ENCODE results near the gene LPCAT3.

The LPCAT3 gene

DNA sequence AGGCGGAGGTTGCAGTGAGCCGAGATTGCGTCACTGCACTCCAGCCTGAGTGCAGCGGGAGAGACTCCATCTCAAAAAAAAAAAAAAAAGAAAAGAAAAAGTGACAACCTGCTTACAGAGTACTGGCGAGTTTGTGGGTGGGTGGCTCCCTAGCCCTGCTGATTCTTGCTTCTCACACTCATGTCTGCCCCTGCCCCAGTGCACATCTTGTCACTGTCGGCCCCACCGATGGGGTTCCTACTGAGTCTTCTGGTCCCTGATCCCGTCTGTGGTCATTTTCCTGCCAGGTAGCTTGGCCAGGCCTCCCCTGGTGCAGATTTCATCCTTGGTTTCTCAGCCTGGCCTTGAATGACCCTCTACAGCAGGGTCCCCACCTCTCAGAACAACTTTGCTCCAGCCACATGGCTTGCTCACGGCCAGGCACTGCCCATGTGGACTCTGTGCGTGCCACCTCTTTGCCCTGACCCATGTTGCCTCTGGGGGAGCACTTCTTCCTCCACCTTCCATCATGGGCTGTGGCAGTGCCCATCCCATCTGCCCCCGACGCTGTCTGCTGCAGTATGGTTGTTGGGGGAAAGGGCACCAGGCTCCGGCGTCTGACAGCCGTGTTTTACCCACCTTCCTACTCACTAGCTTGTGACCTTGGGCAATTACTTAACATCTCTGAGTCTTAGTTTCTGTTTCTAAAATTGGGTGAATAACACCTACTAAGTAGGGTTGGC, 69.2 kb downstream of the LPCAT3 start:
- H3K27ac ChIP-seq: no peak overlapping the region

DNA sequence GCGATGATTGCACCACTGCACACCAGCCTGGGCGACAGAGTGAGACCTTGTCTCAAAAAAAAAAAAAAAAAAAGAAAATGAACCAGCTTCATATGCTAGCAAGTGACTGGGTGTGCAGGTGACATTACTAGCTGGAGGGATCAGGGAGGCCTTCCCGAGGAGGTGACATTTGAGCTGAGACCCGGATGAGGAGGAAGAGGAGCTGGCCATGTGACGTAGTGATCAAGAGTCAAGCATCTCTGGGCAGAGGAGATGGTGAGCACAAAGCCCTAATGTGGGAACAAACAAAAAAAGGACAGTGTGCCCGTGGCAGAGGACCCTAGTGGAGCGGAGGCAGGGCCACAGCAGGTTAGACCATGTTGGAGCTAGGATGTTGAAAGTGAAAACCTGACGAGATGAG, 70.7 kb downstream of the LPCAT3 start:
- no peak for TF ChIP-seq ZFX (IDR thresholded peaks at IDR 0.05)
- TF ChIP-seq, protein P1, sequence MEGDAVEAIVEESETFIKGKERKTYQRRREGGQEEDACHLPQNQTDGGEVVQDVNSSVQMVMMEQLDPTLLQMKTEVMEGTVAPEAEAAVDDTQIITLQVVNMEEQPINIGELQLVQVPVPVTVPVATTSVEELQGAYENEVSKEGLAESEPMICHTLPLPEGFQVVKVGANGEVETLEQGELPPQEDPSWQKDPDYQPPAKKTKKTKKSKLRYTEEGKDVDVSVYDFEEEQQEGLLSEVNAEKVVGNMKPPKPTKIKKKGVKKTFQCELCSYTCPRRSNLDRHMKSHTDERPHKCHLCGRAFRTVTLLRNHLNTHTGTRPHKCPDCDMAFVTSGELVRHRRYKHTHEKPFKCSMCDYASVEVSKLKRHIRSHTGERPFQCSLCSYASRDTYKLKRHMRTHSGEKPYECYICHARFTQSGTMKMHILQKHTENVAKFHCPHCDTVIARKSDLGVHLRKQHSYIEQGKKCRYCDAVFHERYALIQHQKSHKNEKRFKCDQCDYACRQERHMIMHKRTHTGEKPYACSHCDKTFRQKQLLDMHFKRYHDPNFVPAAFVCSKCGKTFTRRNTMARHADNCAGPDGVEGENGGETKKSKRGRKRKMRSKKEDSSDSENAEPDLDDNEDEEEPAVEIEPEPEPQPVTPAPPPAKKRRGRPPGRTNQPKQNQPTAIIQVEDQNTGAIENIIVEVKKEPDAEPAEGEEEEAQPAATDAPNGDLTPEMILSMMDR (conservative IDR thresholded peaks at IDR 0.05): no peak
- no peak overlapping the region for H3K27ac ChIP-seq

More for the DNA sequence above, 69.2 kb downstream of the LPCAT3 start:
- TF ChIP-seq ZFX (IDR thresholded peaks at IDR 0.05): no peak
- TF ChIP-seq, protein P1 (conservative IDR thresholded peaks at IDR 0.05): no peak; the same call in 1 of the 2 replicates

DNA sequence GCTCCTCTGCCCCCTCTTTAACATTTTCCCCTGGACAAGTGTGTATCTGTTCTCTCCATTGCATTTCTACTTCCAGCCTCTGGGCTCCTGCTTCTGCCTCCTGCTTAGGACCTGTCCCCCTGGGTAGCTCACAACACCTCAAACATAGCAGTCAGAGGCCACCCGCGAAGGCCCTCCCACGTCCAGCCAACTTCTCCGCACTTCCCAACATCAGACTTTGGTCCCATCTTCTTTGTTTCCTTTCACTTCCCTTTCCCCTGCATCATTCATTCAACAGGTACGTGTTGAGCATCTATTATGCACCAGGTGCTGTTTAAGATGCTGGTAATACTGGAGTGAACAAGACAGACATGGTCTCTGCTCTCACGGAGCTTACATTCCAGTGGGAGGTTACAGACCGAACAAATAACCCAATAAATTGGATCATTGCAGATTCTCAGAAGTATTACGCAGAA, 71.3 kb downstream of the LPCAT3 start:
- no peak for TF ChIP-seq ZFX (IDR thresholded peaks at IDR 0.05)
- TF ChIP-seq, protein P1 (conservative IDR thresholded peaks at IDR 0.05): no peak
- H3K27ac ChIP-seq: peak overlapping the region; percentile 96

DNA sequence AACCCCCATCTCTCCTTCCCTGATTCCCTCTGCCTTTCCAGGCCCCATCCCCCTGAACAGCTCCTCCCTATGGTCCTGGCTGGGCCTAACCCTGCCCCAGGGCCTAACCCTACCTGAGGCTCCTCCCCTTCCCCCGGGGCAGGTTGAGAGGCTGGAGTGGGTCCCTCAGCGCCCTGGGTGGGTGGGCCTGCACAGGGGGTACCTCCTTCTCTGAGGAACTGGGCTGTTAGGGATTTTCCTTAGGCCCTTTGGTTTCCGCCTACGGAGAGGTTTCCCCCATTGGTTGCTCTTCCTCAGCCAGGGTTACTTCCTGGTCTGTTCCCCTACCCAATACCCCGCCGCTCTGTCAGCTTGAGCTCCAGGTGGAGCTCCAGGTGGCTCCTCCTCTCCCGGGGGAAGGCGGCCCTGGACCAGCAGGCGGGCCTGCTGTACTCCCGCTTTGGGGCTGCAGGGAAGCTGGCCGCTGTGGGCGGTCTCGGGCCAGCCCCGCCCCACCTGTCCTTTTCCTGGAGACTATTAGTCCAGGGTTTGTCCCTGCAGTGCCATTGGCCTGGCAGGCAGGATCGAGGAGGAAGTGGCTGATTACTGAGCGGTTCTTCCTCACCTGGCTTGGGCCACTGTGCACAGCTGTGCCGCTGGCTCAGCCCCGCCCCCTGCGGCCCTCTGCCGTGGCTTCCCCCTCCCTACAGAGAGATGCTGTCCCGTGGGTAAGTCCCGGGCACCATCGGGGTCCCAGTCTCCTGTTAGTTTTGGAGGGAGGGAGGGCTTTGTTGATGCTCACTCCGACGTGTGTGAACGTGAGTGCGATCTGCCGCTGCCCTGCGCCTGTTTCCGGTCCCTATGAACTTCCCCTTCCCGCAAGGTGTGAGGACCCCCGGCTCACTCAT, 72.0 kb downstream of the LPCAT3 start:
- TF ChIP-seq ZFX (IDR thresholded peaks at IDR 0.05): no peak; the same call in 1 of the 2 replicates
- TF ChIP-seq, protein P1 (conservative IDR thresholded peaks at IDR 0.05): no peak
- peak overlapping the region; percentile 96 for H3K27ac ChIP-seq

DNA sequence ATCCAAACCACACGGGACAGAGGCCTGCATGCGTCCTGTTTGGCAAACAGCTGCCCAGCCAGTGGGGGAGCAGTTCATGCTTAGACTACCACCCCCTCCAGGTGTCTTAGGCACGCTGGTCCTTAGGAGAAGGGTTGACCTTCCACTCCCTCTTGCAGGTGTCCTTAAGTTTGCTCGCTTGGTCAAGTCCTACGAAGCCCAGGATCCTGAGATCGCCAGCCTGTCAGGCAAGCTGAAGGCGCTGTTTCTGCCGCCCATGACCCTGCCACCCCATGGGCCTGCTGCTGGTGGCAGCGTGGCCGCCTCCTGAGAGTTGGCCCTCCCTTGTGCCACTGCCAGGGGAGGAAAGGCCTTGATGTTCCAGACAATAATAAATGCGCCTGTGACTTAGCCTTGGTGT, 72.7 kb downstream of the LPCAT3 start:
- no peak; the same call in 1 of the 2 replicates for TF ChIP-seq ZFX (IDR thresholded peaks at IDR 0.05)
- TF ChIP-seq, protein P1 (conservative IDR thresholded peaks at IDR 0.05): no peak
- H3K27ac ChIP-seq: peak overlapping the region; percentile 96

DNA sequence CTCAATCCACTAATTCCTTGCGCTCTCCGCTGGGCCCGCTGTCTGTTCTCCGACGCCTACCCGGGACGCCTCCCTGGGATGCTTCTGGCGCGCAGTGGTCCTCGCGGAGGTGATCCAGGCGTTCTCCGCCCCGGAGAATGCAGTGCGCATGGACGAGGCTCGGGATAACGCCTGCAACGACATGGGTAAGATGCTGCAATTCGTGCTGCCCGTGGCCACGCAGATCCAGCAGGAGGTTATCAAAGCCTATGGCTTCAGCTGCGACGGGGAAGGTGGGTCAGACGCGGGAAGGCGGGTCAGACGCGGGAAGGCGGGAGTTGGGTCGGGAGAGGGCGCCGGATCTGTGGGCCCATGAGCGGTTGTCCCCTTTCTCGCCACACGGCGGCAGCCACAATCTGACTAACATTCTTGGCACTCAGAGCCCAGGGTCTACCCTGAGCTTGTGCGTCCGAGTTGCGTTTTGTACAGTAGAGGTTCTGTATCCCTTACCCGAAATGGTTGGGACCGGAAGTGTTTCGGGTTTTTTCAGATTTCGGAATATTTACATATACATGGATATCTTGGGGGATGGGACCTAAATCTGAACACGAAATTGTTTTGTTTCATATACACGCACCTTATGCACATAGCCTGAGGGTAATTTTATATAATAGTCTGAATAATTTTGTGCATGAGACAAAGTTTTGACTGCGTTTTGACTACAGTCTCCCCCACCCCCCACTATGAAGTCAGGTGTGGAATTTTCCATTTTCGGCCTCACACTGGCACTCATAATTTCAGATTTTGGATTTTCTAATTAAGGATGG, 73.7 kb downstream of the LPCAT3 start:
- H3K27ac ChIP-seq: peak overlapping the region; percentile 96
- no peak for TF ChIP-seq ZFX (IDR thresholded peaks at IDR 0.05)
- TF ChIP-seq, protein P1 (conservative IDR thresholded peaks at IDR 0.05): peak; percentile 95
